Activated T-helper 1 cell treated with anti-CD3 and anti-CD28 coated beads, Interleukin-12 subunit alpha, Interleukin-12 subunit beta, Interleukin-2, Interleukin-4 antibody, amounts not matched to agents 30 ng/mL and 10 ng/mL and 1 ng/mL, durations not matched to agents 14 hours and 24 hours and 36 hours (primary cell): Measurements from ENCODE around the gene CSF3. TPM values are rescaled to one million over a fixed set of nuclear protein-coding genes. Genes with fewer than 3 reads are reported as not detected.

ENCODE experiments used
- DNase-seq: peaks from one replicate; pipeline ENCODE4 v3.0.0; 2021; ENCODE audit warnings: low spot score
- H3K27ac Mint-ChIP-seq: one replicate; pipeline ENCODE4 v1.8.0; 2021; ENCODE audit warnings: mild to moderate bottlenecking, mixed read lengths
- H3K27me3 Mint-ChIP-seq: one replicate; pipeline ENCODE4 v1.8.0; 2022; ENCODE audit warnings: mild to moderate bottlenecking, moderate library complexity, mixed read lengths; ENCODE audit not compliant: insufficient read depth
- H3K36me3 Mint-ChIP-seq: one replicate; pipeline ENCODE4 v1.8.0; 2021; ENCODE audit warnings: low read depth, mixed read lengths
- H3K4me1 Mint-ChIP-seq: one replicate; pipeline ENCODE4 v1.8.0; 2021; ENCODE audit warnings: low read depth, mixed read lengths
- H3K4me3 Mint-ChIP-seq: one replicate; pipeline ENCODE4 v1.8.0; 2021; ENCODE audit warnings: mild to moderate bottlenecking, moderate library complexity, mixed read lengths
- H3K9me3 Mint-ChIP-seq: one replicate; pipeline ENCODE4 v1.8.0; 2021; ENCODE audit warnings: mixed read lengths
- intact Hi-C: fragments of 100-400 bp; cut with micrococcal nuclease; formaldehyde crosslinking; loops from one replicate; pipeline ENCODE4 v1.15.1; 2024
- total RNA-seq: library from RNA; stranded (reverse); gene quantifications from 2 replicates; pipeline ENCODE4 v1.2.3, GENCODE V29; 2022

CSF3 gene
- total RNA-seq, 1 donor from 2014 or later = not detected

DNA sequence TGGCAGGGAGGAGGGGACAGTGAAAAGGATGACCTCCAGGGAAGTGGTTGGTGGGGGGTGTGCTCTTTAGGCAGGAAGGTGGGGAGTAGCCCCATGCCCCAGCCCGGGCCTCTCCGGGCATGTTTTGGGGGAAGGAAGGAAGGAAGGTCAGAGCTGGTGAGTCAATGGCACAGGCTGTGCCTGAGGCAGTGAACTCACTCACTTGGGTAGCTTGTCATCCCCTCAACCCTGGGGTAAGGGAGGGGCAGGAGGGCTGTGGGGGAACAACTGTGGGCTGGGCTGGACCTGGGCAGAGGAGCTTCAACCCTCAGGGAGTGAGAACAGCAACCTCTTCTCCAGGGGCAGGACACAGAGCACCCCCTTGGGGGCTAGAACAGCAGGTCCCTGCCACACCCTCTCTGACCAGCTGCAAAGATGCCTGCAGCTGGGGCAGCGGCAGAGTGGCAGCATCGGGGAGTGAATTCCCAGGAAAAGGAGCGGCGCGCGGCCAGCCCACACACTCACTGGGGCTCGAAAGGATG, 6.3 kb downstream of the CSF3 start:
- H3K36me3 Mint-ChIP-seq = peaks cover 24% of the 10 kb centered on the region
- H3K27me3 Mint-ChIP-seq = no peaks in the 10 kb centered on the region
- no peak overlapping the region for H3K27ac Mint-ChIP-seq
- intact Hi-C loops = no loop called here
- no peak for DNase-seq
- H3K4me3 Mint-ChIP-seq = no peak overlapping the region
- H3K9me3 Mint-ChIP-seq = no peaks in the 10 kb centered on the region
- H3K4me1 Mint-ChIP-seq = peaks cover 15% of the 10 kb centered on the region

DNA sequence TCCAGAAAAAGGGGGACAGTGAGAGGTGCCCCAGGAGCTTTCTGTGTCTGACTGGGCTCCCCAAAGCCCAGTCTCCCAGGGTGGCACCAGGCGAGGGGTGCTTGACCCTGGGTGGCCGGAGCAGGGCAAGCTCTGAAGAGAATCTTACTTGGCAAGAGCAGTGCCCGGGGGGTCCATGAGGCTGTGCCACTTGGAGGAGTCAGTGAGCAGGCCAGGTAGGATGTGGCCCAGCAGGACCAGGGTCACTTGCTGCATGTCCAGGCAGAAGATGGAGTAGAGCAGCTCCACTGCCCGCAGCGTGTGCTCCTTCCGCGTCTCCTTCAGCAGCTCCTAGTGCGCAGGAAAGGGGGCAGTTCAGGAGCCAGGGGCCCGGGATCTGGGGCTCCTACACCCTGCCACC, 7.3 kb downstream of the CSF3 start:
- Mint-ChIP-seq H3K27me3 (no peaks in the 10 kb centered on the region), H3K27ac (no peak overlapping the region), H3K4me1 (peaks cover 18% of the 10 kb centered on the region), H3K4me3 (no peak overlapping the region), H3K36me3 (peaks cover 29% of the 10 kb centered on the region), H3K9me3 (no peaks in the 10 kb centered on the region)
- intact Hi-C loops = no loop called here
- no peak for DNase-seq

DNA sequence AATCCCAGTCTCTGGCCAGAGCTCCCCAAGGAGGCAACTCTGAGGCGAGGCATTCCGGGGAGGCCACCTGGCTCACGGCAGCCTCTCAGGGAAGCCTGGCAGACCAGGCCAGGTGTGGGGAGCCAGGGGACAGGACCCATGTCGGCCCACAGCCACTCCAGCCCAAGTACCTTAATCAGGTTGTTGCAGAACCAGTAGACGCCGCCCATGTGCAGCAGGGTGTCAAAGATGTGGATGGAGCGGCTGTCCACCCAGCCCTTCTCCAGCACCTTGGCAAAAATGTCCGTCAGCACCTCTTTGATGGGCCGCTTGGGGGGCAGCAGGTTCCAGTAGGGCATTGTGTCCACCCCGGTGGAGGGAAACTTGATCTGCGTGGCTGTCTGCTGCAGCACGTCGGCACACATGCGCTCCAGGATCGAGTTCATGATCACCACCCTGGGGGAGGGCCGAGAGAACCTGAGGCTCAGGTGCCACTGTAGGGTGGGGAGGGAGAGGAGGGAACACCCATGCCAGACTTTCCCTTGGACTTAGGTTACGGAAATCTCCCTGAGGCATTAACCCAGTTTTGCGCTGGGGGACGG, 7.8 kb downstream of the CSF3 start:
- DNase-seq = no peak
- no peaks in the 10 kb centered on the region for H3K9me3 Mint-ChIP-seq
- no peak overlapping the region for H3K27ac Mint-ChIP-seq
- H3K27me3 Mint-ChIP-seq = no peaks in the 10 kb centered on the region
- peaks cover 27% of the 10 kb centered on the region for H3K36me3 Mint-ChIP-seq
- H3K4me3 Mint-ChIP-seq = no peak overlapping the region
- intact Hi-C loops = no loop called here
- H3K4me1 Mint-ChIP-seq = peaks cover 18% of the 10 kb centered on the region

DNA sequence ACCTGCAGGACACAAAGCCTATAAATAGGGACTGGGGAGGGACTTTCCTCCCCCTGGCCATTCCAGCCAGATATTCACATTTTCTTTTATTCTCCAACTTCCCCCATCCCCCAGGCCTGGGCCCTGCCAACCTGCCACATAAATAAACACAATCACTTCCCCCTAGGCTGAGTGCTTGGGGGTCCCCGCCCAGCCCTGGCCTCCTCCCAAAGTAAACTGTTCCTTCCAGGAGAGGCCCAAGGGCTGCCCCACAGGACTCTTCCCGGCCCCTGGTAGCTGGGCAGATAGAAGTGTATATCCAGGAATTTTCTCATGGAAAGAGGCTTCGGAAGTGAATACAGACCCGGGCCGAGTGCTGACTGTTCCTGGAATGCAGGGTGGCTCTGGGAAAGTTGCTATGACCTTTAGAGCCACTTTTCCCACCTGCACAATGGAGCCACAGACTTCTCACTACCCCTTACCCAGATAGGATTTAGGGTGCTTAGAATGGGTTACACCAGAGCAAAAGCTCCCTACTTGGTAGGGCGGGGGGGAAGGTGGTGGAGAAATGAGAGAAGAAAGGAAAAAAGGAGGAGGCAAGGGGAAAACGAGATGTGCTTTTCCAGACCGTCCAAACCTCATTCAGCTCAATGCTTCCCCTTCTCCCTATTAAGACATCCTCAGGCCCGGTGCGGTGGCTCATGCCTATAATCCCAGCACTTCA, 8.5 kb downstream of the CSF3 start:
- no peaks in the 10 kb centered on the region for H3K27me3 Mint-ChIP-seq
- no peak overlapping the region for H3K27ac Mint-ChIP-seq
- no peak overlapping the region for H3K4me3 Mint-ChIP-seq
- peaks cover 18% of the 10 kb centered on the region for H3K4me1 Mint-ChIP-seq
- no peaks in the 10 kb centered on the region for H3K9me3 Mint-ChIP-seq
- H3K36me3 Mint-ChIP-seq = peaks cover 28% of the 10 kb centered on the region
- intact Hi-C loops = no loop called here
- DNase-seq = no peak

DNA sequence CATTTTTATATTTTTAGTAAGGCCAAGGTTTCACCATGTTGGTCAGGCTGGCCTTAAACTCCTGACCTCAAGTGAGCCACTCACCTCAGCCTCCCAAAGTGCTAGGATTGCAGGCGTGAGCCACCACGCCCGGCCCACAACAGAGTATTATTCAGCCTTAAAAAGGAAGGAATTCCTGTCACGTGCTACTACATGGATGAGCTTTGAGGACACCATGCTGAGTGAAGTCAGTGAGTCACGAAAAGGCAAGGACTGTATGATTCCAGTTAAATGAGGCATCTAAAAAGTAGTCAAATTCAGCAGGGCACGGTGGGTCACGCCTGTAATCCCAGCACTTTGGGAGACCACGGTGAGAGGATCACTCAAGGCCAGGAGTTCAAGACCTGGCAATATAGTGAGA, 9.7 kb downstream of the CSF3 start:
- H3K9me3 Mint-ChIP-seq = no peaks in the 10 kb centered on the region
- intact Hi-C loops = no loop called here
- DNase-seq = no peak
- H3K4me1 Mint-ChIP-seq = peaks cover 18% of the 10 kb centered on the region
- H3K4me3 Mint-ChIP-seq = no peak overlapping the region
- H3K36me3 Mint-ChIP-seq = peaks cover 35% of the 10 kb centered on the region
- no peak overlapping the region for H3K27ac Mint-ChIP-seq
- H3K27me3 Mint-ChIP-seq = no peaks in the 10 kb centered on the region

DNA sequence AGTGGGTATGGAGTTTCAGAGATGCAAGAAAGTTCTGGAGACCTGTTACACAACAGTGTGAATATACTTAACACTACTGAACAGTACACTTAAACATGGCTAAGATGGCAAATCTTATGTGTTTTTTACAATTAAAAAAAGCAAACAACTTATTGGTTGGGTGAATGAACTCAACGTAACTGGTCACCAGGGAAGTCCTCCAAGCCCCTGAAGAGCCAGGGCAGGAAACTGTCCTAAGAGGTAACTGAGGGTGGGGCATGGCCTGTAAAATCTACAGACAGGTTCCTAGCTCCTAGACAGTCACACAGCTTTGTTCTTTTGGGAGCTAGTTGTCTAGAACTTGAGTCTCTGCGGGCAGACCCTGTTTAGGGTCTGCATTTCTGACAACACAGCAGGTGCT, 10.3 kb downstream of the CSF3 start:
- Mint-ChIP-seq H3K27me3 (no peaks in the 10 kb centered on the region), H3K36me3 (peaks cover 35% of the 10 kb centered on the region), H3K27ac (no peak overlapping the region), H3K9me3 (no peaks in the 10 kb centered on the region), H3K4me3 (no peak overlapping the region), H3K4me1 (peaks cover 18% of the 10 kb centered on the region)
- intact Hi-C loops = no loop called here
- DNase-seq = no peak

DNA sequence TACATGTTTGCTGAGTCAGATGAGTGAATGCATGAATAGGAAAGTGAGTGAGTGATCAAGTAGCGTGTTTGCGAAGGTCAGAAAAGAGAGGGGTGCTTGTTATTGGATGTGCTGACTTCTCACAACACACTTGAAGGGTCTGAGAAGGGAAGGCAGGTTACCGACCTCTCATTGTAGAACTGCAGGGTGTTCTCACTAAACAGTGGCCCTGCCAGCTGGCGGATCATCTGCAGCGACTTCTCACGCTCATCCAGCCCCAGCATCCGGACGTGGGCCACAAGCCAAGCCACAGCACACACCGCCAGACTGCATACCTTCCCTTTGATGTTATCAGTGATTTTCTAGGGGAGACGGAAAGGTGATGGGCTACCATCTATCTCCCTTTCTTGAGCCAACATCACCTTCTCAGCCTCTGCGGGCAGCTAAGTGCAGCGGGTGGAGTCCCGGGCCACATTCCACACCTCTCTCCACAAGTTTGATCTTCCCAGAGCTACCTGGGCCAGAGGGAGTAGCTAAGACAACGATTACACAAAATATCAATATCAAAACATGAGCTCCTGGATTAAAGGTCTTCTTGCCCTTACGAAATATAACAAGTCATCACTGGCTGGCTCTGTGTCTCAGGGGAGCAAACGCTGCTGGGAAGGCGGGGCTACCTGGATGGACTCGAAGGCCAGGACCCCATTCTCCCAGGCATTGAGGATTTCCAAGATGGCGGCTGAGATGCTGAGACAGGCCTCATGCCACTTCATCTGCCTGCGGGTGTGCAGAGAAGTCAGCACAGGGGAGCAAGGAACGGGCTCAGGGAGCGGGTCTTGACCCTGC, 11.0 kb downstream of the CSF3 start:
- DNase-seq = no peak
- Mint-ChIP-seq H3K9me3 (no peaks in the 10 kb centered on the region), H3K27ac (peak overlapping the region; percentile 15), H3K36me3 (peaks cover 37% of the 10 kb centered on the region), H3K4me3 (no peak overlapping the region), H3K4me1 (peaks cover 18% of the 10 kb centered on the region), H3K27me3 (no peaks in the 10 kb centered on the region)
- intact Hi-C loops = no loop called here

DNA sequence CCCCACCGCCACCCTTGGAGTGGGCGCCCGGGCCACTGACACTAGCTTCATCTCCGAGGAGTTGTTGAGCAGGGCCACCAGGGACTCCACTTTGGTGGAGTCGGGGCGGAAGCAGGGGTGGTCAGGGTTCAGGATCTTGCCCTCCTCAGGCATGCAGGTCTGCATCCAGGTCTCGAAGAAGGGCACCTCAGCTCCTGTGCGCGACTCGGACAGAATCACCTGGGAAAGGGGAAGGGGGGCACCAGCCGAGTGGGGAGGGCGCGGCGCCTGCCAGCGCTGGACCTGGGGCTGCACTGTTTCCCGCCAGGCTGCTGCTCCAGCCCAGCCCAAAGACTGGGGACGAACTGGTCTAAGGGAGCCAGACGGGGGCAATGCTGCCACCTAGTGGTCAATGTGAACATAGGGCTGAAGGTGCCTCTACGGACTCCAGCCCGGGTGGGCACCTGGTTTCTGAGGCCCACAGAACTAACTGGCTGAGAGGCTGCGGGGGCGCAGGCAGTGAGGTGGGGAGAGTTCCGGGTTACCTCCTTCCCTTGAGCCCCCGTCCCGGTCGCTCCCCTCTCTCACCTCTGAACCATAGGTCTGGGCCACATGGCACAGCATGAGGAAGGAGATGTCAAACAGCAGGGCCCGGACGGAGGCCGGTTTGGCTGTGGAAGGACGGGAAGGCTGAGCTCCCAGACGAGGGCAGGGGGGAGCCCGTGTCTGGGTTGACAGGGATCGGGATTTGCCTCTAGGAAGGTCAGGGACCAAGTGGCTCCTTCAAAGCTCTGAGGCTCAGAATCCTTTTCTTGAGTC, 11.8 kb downstream of the CSF3 start:
- H3K27me3 Mint-ChIP-seq = no peaks in the 10 kb centered on the region
- H3K4me3 Mint-ChIP-seq = no peak overlapping the region
- peaks cover 40% of the 10 kb centered on the region for H3K36me3 Mint-ChIP-seq
- peaks cover 18% of the 10 kb centered on the region for H3K4me1 Mint-ChIP-seq
- DNase-seq = peak; percentile 57
- intact Hi-C loops = loop anchor here (1.0 kb wide), 3 partner anchors 14 to 405 kb away; no protein-coding TSS in a partner anchor
- no peaks in the 10 kb centered on the region for H3K9me3 Mint-ChIP-seq
- no peak overlapping the region for H3K27ac Mint-ChIP-seq

DNA sequence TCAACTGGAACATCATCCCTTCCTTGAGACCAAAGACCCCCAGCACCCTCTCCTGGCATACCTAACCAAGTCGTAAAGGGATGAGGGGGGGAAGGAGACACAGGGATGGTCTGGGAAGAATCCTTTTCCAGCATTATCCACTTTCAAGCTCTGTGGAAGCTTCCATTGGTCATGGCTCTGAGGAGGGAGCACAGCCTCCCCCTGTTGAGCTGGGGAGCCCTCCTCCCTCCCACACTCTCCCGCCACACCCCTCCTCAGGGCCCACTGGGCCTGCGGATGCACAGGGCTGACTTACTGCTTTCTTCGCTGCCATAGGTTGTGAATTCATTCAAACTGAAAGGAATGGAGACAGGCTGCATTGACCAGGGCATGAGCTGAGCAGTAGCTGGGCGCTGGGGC, 12.4 kb downstream of the CSF3 start:
- DNase-seq = no peak
- H3K9me3 Mint-ChIP-seq = no peaks in the 10 kb centered on the region
- H3K4me1 Mint-ChIP-seq = peaks cover 18% of the 10 kb centered on the region
- H3K4me3 Mint-ChIP-seq = no peak overlapping the region
- H3K27me3 Mint-ChIP-seq = no peaks in the 10 kb centered on the region
- peaks cover 42% of the 10 kb centered on the region for H3K36me3 Mint-ChIP-seq
- intact Hi-C loops = loop anchor here (1.0 kb wide), 3 partner anchors 14 to 405 kb away; no protein-coding TSS in a partner anchor
- no peak overlapping the region for H3K27ac Mint-ChIP-seq

DNA sequence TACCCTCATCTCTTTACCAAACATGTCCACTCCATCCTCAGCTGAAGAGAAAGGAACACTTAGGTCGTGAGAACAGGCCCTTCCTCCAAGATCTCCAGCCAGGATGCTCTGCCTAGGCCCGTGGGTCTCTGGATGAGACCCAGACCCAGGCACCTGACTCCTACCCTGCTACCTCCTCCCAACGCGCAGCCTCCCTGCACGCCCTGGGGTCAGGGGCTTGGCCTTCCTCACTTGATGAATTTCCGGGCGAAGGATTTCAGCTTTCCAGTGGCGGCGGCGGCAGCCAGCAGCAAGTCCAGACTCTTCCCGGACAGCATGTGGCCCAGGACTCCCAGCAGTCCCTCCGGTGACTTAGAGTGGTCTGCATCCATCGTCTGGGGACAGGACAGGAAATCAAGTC, 13.4 kb downstream of the CSF3 start:
- no peaks in the 10 kb centered on the region for H3K9me3 Mint-ChIP-seq
- H3K27me3 Mint-ChIP-seq = no peaks in the 10 kb centered on the region
- no peak overlapping the region for H3K4me3 Mint-ChIP-seq
- DNase-seq = no peak
- peaks cover 18% of the 10 kb centered on the region for H3K4me1 Mint-ChIP-seq
- H3K27ac Mint-ChIP-seq = no peak overlapping the region
- intact Hi-C loops = no loop called here
- peaks cover 47% of the 10 kb centered on the region for H3K36me3 Mint-ChIP-seq

DNA sequence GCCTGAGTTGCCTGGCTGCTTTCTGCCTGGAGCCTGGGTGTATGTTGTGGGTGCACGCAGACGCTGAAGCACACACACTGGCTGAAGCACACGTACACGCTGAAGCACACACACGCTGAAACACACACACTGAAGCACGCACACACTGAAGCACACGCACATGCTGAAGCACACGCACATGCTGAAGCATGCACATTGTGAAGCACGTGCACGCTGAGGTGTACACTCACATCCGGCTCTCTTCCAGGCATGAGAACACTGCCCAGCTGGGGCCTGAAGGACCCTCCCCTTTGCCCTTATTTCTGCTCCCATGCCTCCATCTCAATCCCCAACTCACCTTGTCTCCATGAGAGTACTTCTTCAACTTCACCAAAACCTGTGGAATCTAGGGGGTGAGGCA, 16.5 kb downstream of the CSF3 start:
- DNase-seq = no peak
- Mint-ChIP-seq H3K27ac (no peak overlapping the region), H3K4me3 (no peak overlapping the region), H3K36me3 (peaks cover 37% of the 10 kb centered on the region), H3K27me3 (no peaks in the 10 kb centered on the region), H3K9me3 (no peaks in the 10 kb centered on the region), H3K4me1 (peaks cover 1% of the 10 kb centered on the region)
- intact Hi-C loops = no loop called here
